ENCODE measurements around the gene ADPRM.
"Not testable (repeated sequence)": the region's sequence is repeated elsewhere in the genome, so short reads cannot be mapped to it uniquely, and the experiment has no call there.

Gene ADPRM

DNA sequence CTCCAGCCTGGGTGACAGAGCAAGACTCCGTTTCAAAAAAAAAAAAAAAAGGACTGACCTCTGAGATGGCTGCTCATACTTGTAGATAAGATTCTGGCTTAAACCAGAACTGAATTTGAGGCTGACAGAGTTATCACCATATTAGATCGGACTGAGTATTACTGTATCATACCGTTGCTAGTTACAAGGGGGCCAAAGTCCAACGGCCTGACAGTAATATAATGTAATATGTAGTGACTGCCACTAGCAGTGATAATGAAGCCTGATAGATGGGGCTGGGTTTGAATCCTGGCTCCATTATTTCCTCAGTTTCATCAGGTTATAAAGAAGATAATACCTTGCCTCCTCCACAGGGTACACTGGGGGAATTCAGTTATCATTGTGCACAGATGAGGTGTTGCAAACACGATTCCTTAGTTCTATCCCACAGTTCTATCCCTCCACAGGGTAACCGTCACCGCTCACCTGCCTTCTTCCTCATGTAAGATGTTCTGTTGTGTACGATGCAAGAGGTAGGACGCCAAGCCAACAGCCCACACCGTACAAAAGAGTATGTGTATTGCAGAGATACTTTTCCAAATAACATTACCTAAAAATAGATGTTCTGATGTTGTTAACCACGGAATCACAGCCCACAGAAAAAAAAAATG, 27.3 kb downstream of the ADPRM start:
- no peak for DNase-seq (ENCODE audit: low read depth)
- no peak overlapping the region for H3K4me3 ChIP-seq (ENCODE audit: low read depth, low read length)
- TF ChIP-seq CTCF (IDR thresholded peaks at IDR 0.05; ENCODE audit: control insufficient read depth, extremely low read depth, insufficient read depth) = no peak

- no peak for TF ChIP-seq CTCF (IDR thresholded peaks at IDR 0.05; ENCODE audit: control insufficient read depth, extremely low read depth, insufficient read depth)
- no peak overlapping the region for H3K4me3 ChIP-seq (ENCODE audit: low read depth, low read length)
- no peak for DNase-seq (ENCODE audit: low read depth)
Measured at GRCh38 chr17:10725262-10725661, 27.9 kb downstream of the ADPRM start.

DNA sequence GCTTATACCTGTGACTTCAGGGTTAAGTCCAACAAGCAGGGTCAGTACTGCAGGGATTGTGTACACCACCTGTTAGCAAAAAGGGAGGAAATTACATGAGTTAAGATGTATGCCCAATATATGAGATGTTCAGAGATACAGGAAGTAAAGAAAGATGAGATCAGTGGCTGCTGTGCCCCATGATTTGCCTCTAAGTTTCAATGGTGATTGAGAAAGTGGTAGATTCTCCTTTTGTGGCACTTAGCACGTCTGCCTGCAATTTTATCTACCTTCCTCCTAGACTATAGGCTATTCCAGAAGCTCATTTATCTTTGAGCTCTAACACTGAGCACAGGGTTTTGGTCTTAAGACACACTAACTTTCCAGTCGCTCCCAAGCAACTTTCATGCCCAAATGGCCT, 28.8 kb downstream of the ADPRM start:
- H3K4me3 ChIP-seq (ENCODE audit: low read depth, low read length) = no peak overlapping the region
- DNase-seq (ENCODE audit: low read depth) = no peak
- no peak for TF ChIP-seq CTCF (IDR thresholded peaks at IDR 0.05; ENCODE audit: control insufficient read depth, extremely low read depth, insufficient read depth)

DNA sequence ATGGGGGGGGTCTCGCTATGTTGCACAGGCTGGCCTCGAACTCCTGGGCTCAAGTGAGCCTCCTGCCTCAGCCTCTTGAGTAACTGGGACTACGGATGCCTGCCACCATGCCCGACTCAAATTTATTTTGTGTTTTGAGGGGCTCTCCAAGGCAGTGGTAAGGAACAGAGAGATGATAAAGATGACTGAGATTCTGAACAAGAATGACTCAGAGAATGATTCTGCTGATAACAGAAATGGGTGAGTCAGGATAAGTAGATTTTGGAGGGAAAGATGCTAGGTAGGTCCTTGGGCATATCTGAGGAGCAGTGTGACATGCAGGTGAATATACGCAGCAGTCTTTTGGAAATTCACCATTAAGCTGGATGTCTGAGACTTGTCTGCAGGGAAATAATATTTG, 29.8 kb downstream of the ADPRM start:
- no peak for TF ChIP-seq CTCF (IDR thresholded peaks at IDR 0.05; ENCODE audit: control insufficient read depth, extremely low read depth, insufficient read depth)

GRCh38 chr17:10728331-10728892, 31.0 kb downstream of the ADPRM start:
- no peak for TF ChIP-seq CTCF (IDR thresholded peaks at IDR 0.05; ENCODE audit: control insufficient read depth, extremely low read depth, insufficient read depth)
- DNase-seq (ENCODE audit: low read depth) = no peak
- no peak overlapping the region for H3K4me3 ChIP-seq (ENCODE audit: low read depth, low read length)

More for the DNA sequence above, 29.8 kb downstream of the ADPRM start:
- no peak overlapping the region for H3K4me3 ChIP-seq (ENCODE audit: low read depth, low read length)
- DNase-seq (ENCODE audit: low read depth) = no peak

- H3K4me3 ChIP-seq (ENCODE audit: low read depth, low read length) = no peak within 1 kb of the TSS
- no peak for DNase-seq (ENCODE audit: low read depth)
Measured at GRCh38 chr17:10729334-10730193, 32.2 kb downstream of the ADPRM start, which contains the start of gene TMEM220. Gene TMEM220, minus strand, starts transcription at chr17:10730023. Its CDS starts 172 bp downstream, at chr17:10729851.

GRCh38 chr17:10730247-10730646, 32.9 kb downstream of the ADPRM start:
- DNase-seq (ENCODE audit: low read depth); H3K4me3 ChIP-seq (ENCODE audit: low read depth, low read length): not testable (repeated sequence)

More at GRCh38 chr17:10729334-10730193, 32.2 kb downstream of the ADPRM start, which contains the start of gene TMEM220:
- TF ChIP-seq CTCF (IDR thresholded peaks at IDR 0.05; ENCODE audit: control insufficient read depth, extremely low read depth, insufficient read depth) = no peak

Data from LNCaP clone FGC (cell line).